Measurements from ENCODE around the gene EPHA4.

- TF ChIP-seq POLR2AphosphoS5 (IDR thresholded peaks at IDR 0.05; ENCODE audit: low read depth, low read length) (no peak), TAF1 (IDR thresholded peaks at IDR 0.05; ENCODE audit: low read depth, low read length) (no peak)
These were observed 1.7 kb downstream of the EPHA4 start for GRCh38 chr2:221570321-221570935.
